Neuronal stem cell (in vitro differentiated cells): ENCODE measurements around the gene NTPCR.

Experiments
- DNase-seq: peaks from one replicate; pipeline ENCODE4 v3.0.0-alpha.2; 2013; ENCODE audit warnings: low spot score
- H2AFZ ChIP-seq: one replicate; pipeline ENCODE4 v1.6.1; 2013; ENCODE audit warnings: mild to moderate bottlenecking, low read length, inconsistent platforms
- H2AK5ac ChIP-seq: 2 replicates; pipeline ENCODE4 v1.6.1; 2013; ENCODE audit warnings: low read depth, mild to moderate bottlenecking, inconsistent platforms, low read length, moderate library complexity, mixed read lengths
- H2BK120ac ChIP-seq: 2 replicates; pipeline ENCODE4 v1.6.1; 2013; ENCODE audit warnings: low read depth, mild to moderate bottlenecking, inconsistent platforms, low read length, moderate library complexity, mixed read lengths
- H2BK12ac ChIP-seq: one replicate; pipeline ENCODE4 v1.6.1; 2013; ENCODE audit warnings: low read length, inconsistent platforms
- H2BK15ac ChIP-seq: 2 replicates; pipeline ENCODE4 v1.6.1; 2013; ENCODE audit warnings: mild to moderate bottlenecking, low read length, inconsistent platforms, mixed read lengths
- H2BK5ac ChIP-seq: one replicate; pipeline ENCODE4 v1.6.1; 2013; ENCODE audit warnings: inconsistent platforms, mild to moderate bottlenecking, low read length, moderate library complexity
- H3K14ac ChIP-seq: one replicate; pipeline ENCODE4 v1.6.1; 2013; ENCODE audit warnings: low read length, inconsistent platforms
- H3K18ac ChIP-seq: 2 replicates; pipeline ENCODE4 v1.6.1; 2013; ENCODE audit warnings: low read length, inconsistent platforms
- H3K23ac ChIP-seq: 2 replicates; pipeline ENCODE4 v1.6.1; 2013; ENCODE audit warnings: low read depth, mild to moderate bottlenecking, mixed read lengths, low read length, inconsistent platforms; ENCODE audit not compliant: poor library complexity
- H3K27ac ChIP-seq: replicated peaks from 3 replicates; pipeline ENCODE4 v1.5.1; 2013; ENCODE audit warnings: low read length, inconsistent platforms
- H3K27me3 ChIP-seq, 3 experiments: 2 replicates each; pipeline ENCODE4 v1.6.1; 2013; ENCODE audit warnings: low read length in 3 of 3, mild to moderate bottlenecking in 2 of 3, inconsistent platforms in 1 of 3, low read depth in 1 of 3, mixed read lengths in 1 of 3, moderate library complexity in 1 of 3; ENCODE audit not compliant: control insufficient read depth in 3 of 3, insufficient read depth in 3 of 3
- H3K36me3 ChIP-seq, 2 donors: replicated peaks in 1 of 2; 2 replicates each; pipeline ENCODE4 v1.6.1; 2013; ENCODE audit warnings: low read length in 2 of 2; ENCODE audit not compliant: control insufficient read depth in 2 of 2, insufficient read depth in 2 of 2
- H3K4ac ChIP-seq: 2 replicates; pipeline ENCODE4 v1.6.1; 2013; ENCODE audit warnings: inconsistent platforms, mild to moderate bottlenecking, low read length, moderate library complexity
- H3K4me1 ChIP-seq, 2 donors: 1 replicate in 1 of 2; 2 replicates in 1 of 2; pipeline ENCODE4 v1.6.1; 2013; ENCODE audit warnings: low read length in 2 of 2, low read depth in 1 of 2; ENCODE audit not compliant: control insufficient read depth in 2 of 2, insufficient read depth in 1 of 2
- H3K4me2 ChIP-seq: one replicate; pipeline ENCODE4 v1.6.1; 2013; ENCODE audit warnings: mild to moderate bottlenecking, low read length, inconsistent platforms; ENCODE audit not compliant: insufficient read depth, poor library complexity, severe bottlenecking
- H3K4me3 ChIP-seq, 2 donors: 2 replicates each; pipeline ENCODE4 v1.5.1; 2013; ENCODE audit warnings: low read length in 2 of 2, mild to moderate bottlenecking in 2 of 2, inconsistent platforms in 1 of 2, moderate library complexity in 1 of 2
- H3K79me1 ChIP-seq: one replicate; pipeline ENCODE4 v1.6.1; 2013; ENCODE audit warnings: low read depth, mild to moderate bottlenecking, inconsistent platforms, low read length, moderate library complexity
- H3K9ac ChIP-seq: one replicate; pipeline ENCODE4 v1.6.1; 2013; ENCODE audit warnings: mild to moderate bottlenecking, low read depth, low read length, inconsistent platforms; ENCODE audit not compliant: poor library complexity
- H3K9me3 ChIP-seq, 2 donors: replicated peaks in 1 of 2; 2 replicates each; pipeline versions ENCODE3 to v1.6.1; 2013; ENCODE audit warnings: low read length in 2 of 2, mild to moderate bottlenecking in 2 of 2, inconsistent platforms in 1 of 2, low read depth in 1 of 2, mixed read lengths in 1 of 2, moderate library complexity in 1 of 2; ENCODE audit not compliant: control insufficient read depth in 2 of 2, insufficient read depth in 1 of 2
- H4K8ac ChIP-seq: one replicate; pipeline ENCODE4 v1.6.1; 2013; ENCODE audit warnings: low read depth, mild to moderate bottlenecking, inconsistent platforms, low read length, moderate library complexity
- H4K91ac ChIP-seq: one replicate; pipeline ENCODE4 v1.6.1; 2013; ENCODE audit warnings: low read length, low read depth, mild to moderate bottlenecking, inconsistent platforms; ENCODE audit not compliant: poor library complexity
- WGBS, 2 donors: extraction: QIAGEN DNeasy Blood & Tissue Kit; methylation state at CpG; one replicate each; pipeline ENCODE4 v1.1.7; 2013; ENCODE audit warnings: missing lambda C conversion rate in 2 of 2, mixed read lengths in 1 of 2; ENCODE audit not compliant: insufficient read length in 2 of 2, insufficient replicate concordance in 1 of 2; ENCODE audit errors: extremely low coverage in 2 of 2; 5-methylcytosine and 5-hydroxymethylcytosine counted together

NTPCR gene

DNA sequence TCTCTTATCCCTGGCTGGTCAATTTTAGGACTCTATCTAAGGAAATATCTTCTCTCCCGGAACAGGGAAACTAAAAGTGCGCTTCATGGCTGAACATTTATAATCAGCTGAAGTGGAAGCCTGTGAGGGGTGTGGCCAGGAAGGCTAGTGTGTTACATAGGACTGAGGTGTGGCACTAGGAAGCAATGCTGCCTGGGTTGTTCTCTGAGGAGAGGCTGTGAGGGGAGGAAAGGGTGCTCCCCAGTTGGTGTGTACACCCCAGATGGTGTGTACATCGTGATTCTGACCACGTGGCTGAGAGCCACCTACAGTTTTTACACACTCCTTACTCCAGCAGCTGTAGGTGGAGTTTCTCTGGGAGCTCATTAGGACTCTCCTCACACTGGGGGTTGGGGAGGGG, 16.3 kb downstream of the NTPCR start:
- H3K18ac ChIP-seq = no peak overlapping the region
- no peak overlapping the region for H4K8ac ChIP-seq
- H3K4me2 ChIP-seq = no peak overlapping the region
- H3K79me1 ChIP-seq = peaks cover 1% of the 10 kb centered on the region
- H2BK12ac ChIP-seq = no peak overlapping the region
- peaks cover 2 to 7% of the 10 kb centered on the region in 2 donors for H3K4me1 ChIP-seq
- WGBS, 2 donors = no CpG with 5 or more reads among the region's 4 CpGs
- no peak overlapping the region for H3K27ac ChIP-seq
- H2AK5ac ChIP-seq = no peak overlapping the region
- no peak overlapping the region for H2BK15ac ChIP-seq
- H3K9ac ChIP-seq = no peak overlapping the region
- no peak overlapping the region for H3K4ac ChIP-seq
- H3K23ac ChIP-seq = no peak overlapping the region
- H2BK120ac ChIP-seq = no peak overlapping the region
- no peak for DNase-seq
- H3K36me3 ChIP-seq = peaks cover 13 to 81% of the 10 kb centered on the region in 2 donors
- peaks cover 0 to 6% of the 10 kb centered on the region in 2 donors for H3K9me3 ChIP-seq
- H3K27me3 ChIP-seq = no peaks in the 10 kb centered on the region
- no peak overlapping the region for H2AFZ ChIP-seq
- no peak overlapping the region for H2BK5ac ChIP-seq
- H4K91ac ChIP-seq = no peak overlapping the region
- no peak overlapping the region for H3K14ac ChIP-seq
- no peak overlapping the region for H3K4me3 ChIP-seq

GRCh38 chr1:232968391-232968790, 18.0 kb downstream of the NTPCR start:
- Histone ChIP-seq H2BK12ac (no peak overlapping the region), H2BK120ac (no peak overlapping the region), H3K9me3 (peaks cover 4 to 18% of the 10 kb centered on the region in 2 donors), H3K4me1 (peaks cover 0 to 2% of the 10 kb centered on the region in 2 donors), H3K23ac (no peak overlapping the region), H4K8ac (no peak overlapping the region), H3K14ac (no peak overlapping the region), H3K4me2 (no peak overlapping the region), H2BK15ac (no peak overlapping the region), H3K18ac (no peak overlapping the region), H3K27ac (no peak overlapping the region), H3K4me3 (no peak overlapping the region), H3K4ac (no peak overlapping the region), H3K36me3 (peaks cover 22 to 94% of the 10 kb centered on the region in 2 donors), H3K27me3 (no peaks in the 10 kb centered on the region), H3K79me1 (peaks cover 1% of the 10 kb centered on the region), H4K91ac (no peak overlapping the region), H2AFZ (no peak overlapping the region), H2BK5ac (no peak overlapping the region), H2AK5ac (no peak overlapping the region), H3K9ac (no peak overlapping the region)
- WGBS, 2 donors = no CpG with 5 or more reads among the region's 5 CpGs
- DNase-seq = no peak

GRCh38 chr1:232968965-232969364, 18.6 kb downstream of the NTPCR start:
- H4K8ac ChIP-seq = no peak overlapping the region
- no peak overlapping the region for H3K4me2 ChIP-seq
- H3K79me1 ChIP-seq = peaks cover 1% of the 10 kb centered on the region
- H2BK15ac ChIP-seq = no peak overlapping the region
- peaks cover 22 to 98% of the 10 kb centered on the region in 2 donors for H3K36me3 ChIP-seq
- H3K14ac ChIP-seq = no peak overlapping the region
- peak overlapping the region; percentile 40 for H3K9ac ChIP-seq
- H3K4ac ChIP-seq = no peak overlapping the region
- H3K27me3 ChIP-seq = no peaks in the 10 kb centered on the region
- H3K4me3 ChIP-seq = no peak overlapping the region
- DNase-seq = no peak
- peaks cover 4 to 24% of the 10 kb centered on the region in 2 donors for H3K9me3 ChIP-seq
- peak overlapping the region; percentile 56 for H3K23ac ChIP-seq
- H3K27ac ChIP-seq = no peak overlapping the region
- WGBS, 2 donors = no CpG with 5 or more reads among the region's 3 CpGs
- H4K91ac ChIP-seq = no peak overlapping the region
- H3K4me1 ChIP-seq = peaks cover 0 to 2% of the 10 kb centered on the region in 2 donors
- no peak overlapping the region for H2AK5ac ChIP-seq
- no peak overlapping the region for H2AFZ ChIP-seq
- no peak overlapping the region for H2BK5ac ChIP-seq
- no peak overlapping the region for H2BK12ac ChIP-seq
- H2BK120ac ChIP-seq = no peak overlapping the region
- no peak overlapping the region for H3K18ac ChIP-seq

GRCh38 chr1:232969799-232970198, 19.4 kb downstream of the NTPCR start:
- Histone ChIP-seq H2BK12ac (no peak overlapping the region), H2AK5ac (no peak overlapping the region), H3K18ac (no peak overlapping the region), H3K14ac (no peak overlapping the region), H3K4me1 (peaks cover 0 to 2% of the 10 kb centered on the region in 2 donors), H3K27ac (no peak overlapping the region), H2BK120ac (no peak overlapping the region), H3K23ac (no peak overlapping the region), H3K4me2 (no peak overlapping the region), H3K9ac (no peak overlapping the region), H3K4ac (no peak overlapping the region), H3K9me3 (peaks cover 4 to 31% of the 10 kb centered on the region in 2 donors), H3K27me3 (no peaks in the 10 kb centered on the region), H2BK15ac (no peak overlapping the region), H3K4me3 (no peak overlapping the region), H3K36me3 (peaks cover 22 to 98% of the 10 kb centered on the region in 2 donors), H2AFZ (no peak overlapping the region), H2BK5ac (no peak overlapping the region), H4K8ac (no peak overlapping the region), H3K79me1 (peaks cover 1% of the 10 kb centered on the region), H4K91ac (no peak overlapping the region)
- WGBS, 2 donors = no CpG with 5 or more reads among the region's 5 CpGs
- no peak for DNase-seq
